Common myeloid progenitor, CD34-positive (primary cell): Measurements from ENCODE around the gene ATP8B3.

Experiments used
- CTCF ChIA-PET: fragments of 350-600 bp; sonication (Branson Sonifier 250); formaldehyde crosslinking; loops from one replicate; lab custom pipeline; 2021; ENCODE audit warnings: antibody characterized with exemption; lab: Charles Lee
- POLR2A ChIA-PET: fragments of 350-600 bp; sonication (Branson Sonifier 250); formaldehyde crosslinking; loops from one replicate; lab custom pipeline; 2021; ENCODE audit warnings: antibody characterized with exemption; lab: Charles Lee
- DNase-seq, 3 donors: peaks; one replicate each; pipeline versions ENCODE4 v3.0.0 to v3.0.0-alpha.2; 2013
- H3K27ac ChIP-seq, 2 experiments: 1 replicate in 1 of 2; 2 replicates in 1 of 2; pipeline ENCODE4 v1.7.0; 2013; ENCODE audit warnings: inconsistent platforms in 2 of 2, low read length in 2 of 2, mild to moderate bottlenecking in 2 of 2, low read depth in 1 of 2, moderate library complexity in 1 of 2; ENCODE audit not compliant: severe bottlenecking in 2 of 2, insufficient read depth in 1 of 2, poor library complexity in 1 of 2
- H3K27me3 ChIP-seq, 5 experiments: replicated peaks in 2 of 5; 1 replicate in 3 of 5; 2 replicates in 2 of 5; pipeline versions ENCODE4 v1.6.1 to v1.7.0; 2013; ENCODE audit warnings: low read length in 4 of 5, mild to moderate bottlenecking in 2 of 5, moderate library complexity in 2 of 5, inconsistent platforms in 1 of 5; ENCODE audit not compliant: insufficient read depth in 5 of 5, control insufficient read depth in 4 of 5
- H3K36me3 ChIP-seq, 4 experiments: 1 replicate in 2 of 4; 2 replicates in 2 of 4; pipeline versions ENCODE4 v1.6.1 to v1.7.0; 2013; ENCODE audit warnings: low read length in 3 of 4, control low read depth in 1 of 4, mild to moderate bottlenecking in 1 of 4; ENCODE audit not compliant: control insufficient read depth in 4 of 4, insufficient read depth in 4 of 4
- H3K4me1 ChIP-seq, 4 experiments: 1 replicate in 3 of 4; 2 replicates in 1 of 4; pipeline versions ENCODE4 v1.6.1 to v1.7.1; 2013; ENCODE audit warnings: low read length in 3 of 4, mild to moderate bottlenecking in 3 of 4, control low read depth in 1 of 4, inconsistent platforms in 1 of 4, moderate library complexity in 1 of 4; ENCODE audit not compliant: control insufficient read depth in 4 of 4, insufficient read depth in 4 of 4; ENCODE audit errors: control extremely low read depth in 1 of 4
- H3K4me3 ChIP-seq, 7 experiments: 1 replicate in 4 of 7; 2 replicates in 3 of 7; pipeline versions ENCODE4 v1.5.1 to v1.7.0; 2013; ENCODE audit warnings: mild to moderate bottlenecking in 7 of 7, low read length in 6 of 7, moderate library complexity in 6 of 7, inconsistent platforms in 2 of 7, low read depth in 2 of 7, control low read depth in 1 of 7; ENCODE audit not compliant: insufficient read depth in 4 of 7, control insufficient read depth in 1 of 7; ENCODE audit errors: extremely low read depth in 1 of 7
- H3K9me3 ChIP-seq, 5 experiments: 1 replicate in 4 of 5; 2 replicates in 1 of 5; pipeline versions ENCODE4 v1.6.1 to v1.7.1; 2013; ENCODE audit warnings: low read length in 4 of 5, mild to moderate bottlenecking in 2 of 5, inconsistent platforms in 1 of 5, low read depth in 1 of 5, moderate library complexity in 1 of 5; ENCODE audit not compliant: control insufficient read depth in 4 of 5, insufficient read depth in 2 of 5; ENCODE audit errors: control extremely low read depth in 1 of 5
- WGBS: methylation state at CpG from one replicate; pipeline ENCODE4 v1.1.5; 2013; ENCODE audit not compliant: insufficient coverage; 5-methylcytosine and 5-hydroxymethylcytosine counted together

ATP8B3 gene

GRCh38 chr19:1847684-1848398 is 35.8 kb upstream of the ATP8B3 start:
- under 1% methylated on average over 39 of the region's 72 CpGs for WGBS
- Histone ChIP-seq H3K4me3 (peak overlapping the region; percentile 61 to 100 (median 90)), H3K36me3 (peaks cover 0 to 47% (median 10%) of the 10 kb centered on the region in 4 experiments), H3K9me3 (no peaks in the 10 kb centered on the region), H3K27ac (peak overlapping the region; percentile 96 to 99), H3K27me3 (no peaks in the 10 kb centered on the region), H3K4me1 (peaks cover 5 to 66% (median 56%) of the 10 kb centered on the region in 4 experiments)
- POLR2A ChIA-PET, result no interaction called here
- CTCF ChIA-PET, result interaction anchor here (2.4 to 3.3 kb wide), 2 partner anchors 11 to 22 kb away, joined by 12 to 21 read pairs; no protein-coding TSS in a partner anchor
- peak in 2 of 3 donors; percentile 27 to 36 for DNase-seq

GRCh38 chr19:1847348-1847683 is 35.2 kb upstream of the ATP8B3 start:
- H3K36me3 ChIP-seq, result peaks cover 0 to 47% (median 10%) of the 10 kb centered on the region in 4 experiments
- CTCF ChIA-PET, result interaction anchor here (0.9 to 3.3 kb wide), 3 partner anchors 10 to 22 kb away, joined by 4 to 21 read pairs (median 12); no protein-coding TSS in a partner anchor
- POLR2A ChIA-PET, result no interaction called here
- DNase-seq, result no peak
- H3K27ac ChIP-seq, result peak overlapping the region; percentile 96 to 99
- peak overlapping the region; percentile 61 to 100 (median 90) for H3K4me3 ChIP-seq
- WGBS, result 4% methylated on average over 11 of the region's 12 CpGs
- H3K27me3 ChIP-seq, result no peaks in the 10 kb centered on the region
- peaks cover 5 to 66% (median 51%) of the 10 kb centered on the region in 4 experiments for H3K4me1 ChIP-seq
- no peaks in the 10 kb centered on the region for H3K9me3 ChIP-seq

- DNase-seq, result no peak
- ChIA-PET CTCF (interaction anchor here (0.9 to 3.3 kb wide), 4 partner anchors 10 to 21 kb away, joined by 3 to 21 read pairs (median 8); no protein-coding TSS in a partner anchor), POLR2A (no interaction called here)
- H3K36me3 ChIP-seq, result peaks cover 0 to 42% (median 10%) of the 10 kb centered on the region in 4 experiments
- H3K4me3 ChIP-seq, result peak overlapping the region in 6 of 7 experiments; percentile 78 to 100 (median 92)
- peak overlapping the region in 1 of 2 experiments; percentile 99 for H3K27ac ChIP-seq
- no peaks in the 10 kb centered on the region for H3K9me3 ChIP-seq
- 95% methylated on average over 26 of the region's 29 CpGs for WGBS
- peaks cover 5 to 62% (median 45%) of the 10 kb centered on the region in 4 experiments for H3K4me1 ChIP-seq
- H3K27me3 ChIP-seq, result no peaks in the 10 kb centered on the region
Observed at GRCh38 chr19:1846517-1847204, 34.6 kb upstream of the ATP8B3 start.

- ChIA-PET CTCF (interaction anchor here (1.2 to 3.3 kb wide), 3 partner anchors 9 to 20 kb away, joined by 3 to 21 read pairs (median 12); no protein-coding TSS in a partner anchor), POLR2A (no interaction called here)
- H3K36me3 ChIP-seq, result peaks cover 0 to 36% (median 10%) of the 10 kb centered on the region in 4 experiments
- H3K9me3 ChIP-seq, result no peaks in the 10 kb centered on the region
- no peak for DNase-seq
- whole genome bisulfite sequencing, result 93% methylated on average over 8 of the region's 11 CpGs
- peak overlapping the region in 1 of 2 experiments; percentile 99 for H3K27ac ChIP-seq
- H3K4me3 ChIP-seq, result no peak overlapping the region
- H3K4me1 ChIP-seq, result peaks cover 5 to 61% (median 43%) of the 10 kb centered on the region in 4 experiments
- no peaks in the 10 kb centered on the region for H3K27me3 ChIP-seq
Observed at GRCh38 chr19:1845642-1846041, 33.6 kb upstream of the ATP8B3 start.

- Histone ChIP-seq H3K4me1 (peaks cover 5 to 64% (median 45%) of the 10 kb centered on the region in 4 experiments), H3K9me3 (no peaks in the 10 kb centered on the region), H3K36me3 (peaks cover 0 to 36% (median 10%) of the 10 kb centered on the region in 4 experiments), H3K4me3 (no peak overlapping the region), H3K27me3 (no peaks in the 10 kb centered on the region), H3K27ac (no peak overlapping the region)
- no peak for DNase-seq
- POLR2A ChIA-PET, result no interaction called here
- WGBS, result 96% methylated on average over 16 of the region's 16 CpGs
- CTCF ChIA-PET, result interaction anchor here (0.8 to 3.3 kb wide), 3 partner anchors 8 to 20 kb away, joined by 3 to 21 read pairs (median 12); no protein-coding TSS in a partner anchor
Observed at GRCh38 chr19:1845125-1845515, 33.0 kb upstream of the ATP8B3 start.

- no peak overlapping the region for H3K4me3 ChIP-seq
- H3K36me3 ChIP-seq, result peaks cover 0 to 38% (median 10%) of the 10 kb centered on the region in 4 experiments
- WGBS, result 94% methylated on average over 19 of the region's 19 CpGs
- no peak for DNase-seq
- no peaks in the 10 kb centered on the region for H3K9me3 ChIP-seq
- peaks cover 5 to 64% (median 45%) of the 10 kb centered on the region in 4 experiments for H3K4me1 ChIP-seq
- CTCF ChIA-PET, result interaction anchor here (0.8 to 3.3 kb wide), 2 partner anchors 8 to 19 kb away, joined by 3 to 21 read pairs; no protein-coding TSS in a partner anchor
- H3K27me3 ChIP-seq, result no peaks in the 10 kb centered on the region
- no peak overlapping the region for H3K27ac ChIP-seq
- POLR2A ChIA-PET, result no interaction called here
Observed at GRCh38 chr19:1844513-1845124, 32.5 kb upstream of the ATP8B3 start.
